H9 (cell line): Measurements from ENCODE around the gene NR1H4. TPM values are rescaled to one million over a fixed set of nuclear protein-coding genes. Genes with fewer than 3 reads are reported as not detected.

Experiments used
- DNase-seq: peaks from one replicate; pipeline ENCODE4 v3.0.0-alpha.2; 2017
- H2AFZ ChIP-seq: one replicate; pipeline ENCODE4 v1.6.1; 2013; ENCODE audit warnings: mild to moderate bottlenecking, low read length, control low read depth, moderate library complexity
- H2AK5ac ChIP-seq: 2 replicates; pipeline ENCODE4 v1.6.1; 2013; ENCODE audit warnings: low read length, control low read depth, mixed read lengths; ENCODE audit not compliant: insufficient read length
- H2BK120ac ChIP-seq: one replicate; pipeline ENCODE4 v1.6.1; 2013; ENCODE audit warnings: low read depth, mild to moderate bottlenecking, low read length, control low read depth, inconsistent platforms; ENCODE audit not compliant: poor library complexity, severe bottlenecking
- H2BK12ac ChIP-seq: 2 replicates; pipeline ENCODE4 v1.6.1; 2013; ENCODE audit warnings: low read length, control low read depth, mixed read lengths, low read depth; ENCODE audit not compliant: insufficient read length
- H2BK15ac ChIP-seq: 2 replicates; pipeline ENCODE4 v1.6.1; 2013; ENCODE audit warnings: low read depth, low read length, control low read depth
- H2BK20ac ChIP-seq: one replicate; pipeline ENCODE4 v1.6.1; 2013; ENCODE audit warnings: low read depth, mild to moderate bottlenecking, low read length, control low read depth, inconsistent platforms; ENCODE audit not compliant: poor library complexity, severe bottlenecking
- H2BK5ac ChIP-seq: 2 replicates; pipeline ENCODE4 v1.6.1; 2013; ENCODE audit warnings: low read length, control low read depth, mixed read lengths; ENCODE audit not compliant: insufficient read length
- H3K14ac ChIP-seq: 2 replicates; pipeline ENCODE4 v1.6.1; 2013; ENCODE audit warnings: low read length, control low read depth; ENCODE audit not compliant: insufficient read depth
- H3K18ac ChIP-seq: 2 replicates; pipeline ENCODE4 v1.6.1; 2013; ENCODE audit warnings: low read depth, mild to moderate bottlenecking, mixed read lengths, low read length, control low read depth; ENCODE audit not compliant: insufficient read length
- H3K23ac ChIP-seq: 2 replicates; pipeline ENCODE4 v1.6.1; 2013; ENCODE audit warnings: low read length, control low read depth, mixed read lengths, low read depth; ENCODE audit not compliant: insufficient read length
- H3K23me2 ChIP-seq: 2 replicates; pipeline ENCODE4 v1.6.1; 2013; ENCODE audit warnings: low read depth, mild to moderate bottlenecking, mixed read lengths, low read length, control low read depth; ENCODE audit not compliant: insufficient read length, poor library complexity, severe bottlenecking
- H3K27ac ChIP-seq: 2 replicates; pipeline ENCODE4 v1.5.1; 2013; ENCODE audit warnings: low read length, control low read depth, mixed read lengths, low read depth; ENCODE audit not compliant: insufficient read length
- H3K27me3 ChIP-seq: 2 replicates; pipeline ENCODE4 v1.6.1; 2013; ENCODE audit warnings: low read length, control low read depth, inconsistent platforms; ENCODE audit not compliant: insufficient read depth
- H3K4ac ChIP-seq: 2 replicates; pipeline ENCODE4 v1.6.1; 2013; ENCODE audit warnings: low read depth, mild to moderate bottlenecking, control low read depth, inconsistent platforms, low read length, moderate library complexity
- H3K4me1 ChIP-seq: 2 replicates; pipeline ENCODE4 v1.6.1; 2013; ENCODE audit warnings: low read length, control low read depth, inconsistent platforms; ENCODE audit not compliant: insufficient read depth
- H3K4me2 ChIP-seq: 2 replicates; pipeline ENCODE4 v1.6.1; 2013; ENCODE audit warnings: low read length, control low read depth, mixed read lengths; ENCODE audit not compliant: insufficient read length, insufficient read depth
- H3K56ac ChIP-seq: 2 replicates; pipeline ENCODE4 v1.6.1; 2013; ENCODE audit warnings: low read depth, mild to moderate bottlenecking, mixed read lengths, low read length, control low read depth; ENCODE audit not compliant: insufficient read length
- H3K79me1 ChIP-seq: 2 replicates; pipeline ENCODE4 v1.6.1; 2013; ENCODE audit warnings: low read depth, mild to moderate bottlenecking, moderate library complexity, low read length, control low read depth, inconsistent platforms; ENCODE audit not compliant: insufficient read depth, poor library complexity, severe bottlenecking
- H3K79me2 ChIP-seq: 2 replicates; pipeline ENCODE4 v1.6.1; 2013; ENCODE audit warnings: low read length, control low read depth, inconsistent platforms; ENCODE audit not compliant: insufficient read depth
- H3K9ac ChIP-seq: 2 replicates; pipeline ENCODE4 v1.6.1; 2013; ENCODE audit warnings: low read length, control low read depth, mixed read lengths; ENCODE audit not compliant: insufficient read length; ENCODE audit errors: extremely low read depth
- H3K9me3 ChIP-seq: one replicate; pipeline ENCODE4 v1.6.1; 2013; ENCODE audit warnings: low read depth, low read length, inconsistent platforms; ENCODE audit not compliant: control insufficient read depth
- H3T11ph ChIP-seq: one replicate; pipeline ENCODE4 v1.6.1; 2013; ENCODE audit warnings: mild to moderate bottlenecking, low read length, control low read depth, inconsistent platforms
- H4K20me1 ChIP-seq: one replicate; pipeline ENCODE4 v1.6.1; 2013; ENCODE audit not compliant: control insufficient read depth, insufficient read length, insufficient read depth
- H4K5ac ChIP-seq: 2 replicates; pipeline ENCODE4 v1.6.1; 2013; ENCODE audit warnings: low read depth, mild to moderate bottlenecking, mixed read lengths, low read length, control low read depth; ENCODE audit not compliant: insufficient read length
- H4K8ac ChIP-seq: replicated peaks from 2 replicates; pipeline ENCODE4 v1.6.1; 2013; ENCODE audit warnings: low read length, control low read depth, mixed read lengths, low read depth; ENCODE audit not compliant: insufficient read length
- H4K91ac ChIP-seq: 2 replicates; pipeline ENCODE4 v1.6.1; 2013; ENCODE audit warnings: low read depth, mild to moderate bottlenecking, moderate library complexity, mixed read lengths, low read length, control low read depth; ENCODE audit not compliant: insufficient read length
- H3K27ac Mint-ChIP-seq, 3 experiments: 2 replicates in 2 of 3; 3 replicates in 1 of 3; pipeline ENCODE4 v1.8.0; 2020 to 2021; ENCODE audit warnings: mixed read lengths in 3 of 3, mild to moderate bottlenecking in 1 of 3, moderate library complexity in 1 of 3
- H3K27me3 Mint-ChIP-seq: 2 replicates; pipeline ENCODE4 v1.8.0; 2021; ENCODE audit warnings: low read depth, mild to moderate bottlenecking, moderate library complexity, mixed read lengths
- H3K36me3 Mint-ChIP-seq, 3 experiments: 2 replicates in 2 of 3; 3 replicates in 1 of 3; pipeline ENCODE4 v1.8.0; 2020 to 2021; ENCODE audit warnings: low read depth in 3 of 3, mixed read lengths in 3 of 3; ENCODE audit not compliant: insufficient read depth in 1 of 3
- H3K4me1 Mint-ChIP-seq, 2 experiments: 2 replicates each; pipeline ENCODE4 v1.8.0; 2020; ENCODE audit warnings: mixed read lengths in 2 of 2
- H3K4me3 Mint-ChIP-seq, 2 experiments: 2 replicates in 1 of 2; 3 replicates in 1 of 2; pipeline ENCODE4 v1.8.0; 2020 to 2021; ENCODE audit warnings: mild to moderate bottlenecking in 2 of 2, mixed read lengths in 2 of 2, moderate library complexity in 1 of 2
- H3K9me3 Mint-ChIP-seq, 2 experiments: 2 replicates in 1 of 2; 3 replicates in 1 of 2; pipeline ENCODE4 v1.8.0; 2020; ENCODE audit warnings: mild to moderate bottlenecking in 2 of 2, mixed read lengths in 2 of 2, moderate library complexity in 1 of 2
- whole genome bisulfite sequencing: extraction: QIAGEN DNeasy Blood & Tissue Kit; methylation state at CpG from one replicate; pipeline ENCODE4 v1.1.7; 2013; ENCODE audit warnings: missing lambda C conversion rate, low lambda C conversion rate, mixed read lengths; ENCODE audit not compliant: insufficient read length; ENCODE audit errors: extremely low coverage; 5-methylcytosine and 5-hydroxymethylcytosine counted together
- total RNA-seq: library from RNA; stranded (reverse); gene quantifications from 2 replicates; pipeline ENCODE4 v1.2.1, GENCODE V29; 2021
- TF ChIP-seq, protein P1 (sequence below): fragments of 200-600 bp; sonication (generic); conservative IDR thresholded peaks from 3 replicates; pipeline ENCODE4 v1.8.0; 2021; ENCODE audit warnings: antibody characterized with exemption, mild to moderate bottlenecking

The NR1H4 gene
- total RNA-seq, 1 experiment from 2014 or later = not detected

DNA sequence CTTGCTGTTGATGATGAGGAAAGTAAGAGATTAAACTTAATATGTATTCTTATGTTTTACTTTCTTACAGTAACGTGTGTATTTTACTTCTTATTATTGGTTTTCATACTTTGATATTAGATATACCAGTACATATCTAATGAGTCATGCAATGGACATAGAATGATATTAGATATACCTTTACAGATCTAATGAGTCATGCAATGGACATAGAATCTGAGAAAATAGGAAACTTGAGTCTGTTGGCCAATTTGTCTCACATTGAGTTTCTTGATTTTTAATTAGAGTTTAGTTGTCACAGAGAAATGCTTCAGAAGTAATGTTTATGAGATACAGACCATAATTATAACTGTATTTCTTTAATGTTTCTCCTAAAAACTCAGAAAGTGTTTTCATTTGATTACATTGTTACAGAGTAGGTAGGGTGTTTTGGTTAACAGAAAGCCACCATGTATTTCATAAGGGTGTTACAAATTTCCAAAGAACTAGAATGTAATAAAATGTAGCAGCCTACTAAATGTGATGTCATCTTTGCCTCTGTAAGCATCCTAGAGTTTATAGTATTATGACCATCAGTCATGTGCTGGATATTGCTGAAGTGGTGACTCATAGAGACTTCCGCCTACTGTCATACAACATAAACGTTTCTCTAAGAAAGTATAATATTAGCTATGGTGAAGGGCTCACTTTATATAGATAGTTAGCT, 102.8 kb downstream of the NR1H4 start:
- H3K4me2 ChIP-seq = no peak overlapping the region

More for the DNA sequence above, 102.8 kb downstream of the NR1H4 start:
- H3K56ac ChIP-seq = no peak overlapping the region
- H4K5ac ChIP-seq = no peak overlapping the region
- H3K23me2 ChIP-seq = peaks cover 10% of the 10 kb centered on the region
- Mint-ChIP-seq H3K4me1 (peaks cover 10 to 14% of the 10 kb centered on the region in 2 experiments), H3K27me3 (peaks cover 15% of the 10 kb centered on the region), H3K4me3 (no peak overlapping the region), H3K9me3 (no peaks in the 10 kb centered on the region), H3K36me3 (no peaks in the 10 kb centered on the region; a peak in 2 of 7 replicates), H3K27ac (no peak overlapping the region)
- no peak for DNase-seq
- no peak overlapping the region for H3K18ac ChIP-seq
- H3K4ac ChIP-seq = no peak overlapping the region
- H2AK5ac ChIP-seq = no peak overlapping the region
- H4K91ac ChIP-seq = no peak overlapping the region
- H3K9ac ChIP-seq = no peak overlapping the region
- TF ChIP-seq, protein P1, sequence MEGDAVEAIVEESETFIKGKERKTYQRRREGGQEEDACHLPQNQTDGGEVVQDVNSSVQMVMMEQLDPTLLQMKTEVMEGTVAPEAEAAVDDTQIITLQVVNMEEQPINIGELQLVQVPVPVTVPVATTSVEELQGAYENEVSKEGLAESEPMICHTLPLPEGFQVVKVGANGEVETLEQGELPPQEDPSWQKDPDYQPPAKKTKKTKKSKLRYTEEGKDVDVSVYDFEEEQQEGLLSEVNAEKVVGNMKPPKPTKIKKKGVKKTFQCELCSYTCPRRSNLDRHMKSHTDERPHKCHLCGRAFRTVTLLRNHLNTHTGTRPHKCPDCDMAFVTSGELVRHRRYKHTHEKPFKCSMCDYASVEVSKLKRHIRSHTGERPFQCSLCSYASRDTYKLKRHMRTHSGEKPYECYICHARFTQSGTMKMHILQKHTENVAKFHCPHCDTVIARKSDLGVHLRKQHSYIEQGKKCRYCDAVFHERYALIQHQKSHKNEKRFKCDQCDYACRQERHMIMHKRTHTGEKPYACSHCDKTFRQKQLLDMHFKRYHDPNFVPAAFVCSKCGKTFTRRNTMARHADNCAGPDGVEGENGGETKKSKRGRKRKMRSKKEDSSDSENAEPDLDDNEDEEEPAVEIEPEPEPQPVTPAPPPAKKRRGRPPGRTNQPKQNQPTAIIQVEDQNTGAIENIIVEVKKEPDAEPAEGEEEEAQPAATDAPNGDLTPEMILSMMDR = no peak
- H4K8ac ChIP-seq = no peak overlapping the region
- no CpG with 5 or more reads among the region's 3 CpGs for WGBS
- H3K79me2 ChIP-seq = peaks cover 2% of the 10 kb centered on the region; the same call in 1 of the 2 replicates
- H3K79me1 ChIP-seq = no peaks in the 10 kb centered on the region
- no peak overlapping the region for H2BK12ac ChIP-seq
- H2BK120ac ChIP-seq = no peak overlapping the region
- H3K23ac ChIP-seq = no peak overlapping the region
- H3K14ac ChIP-seq = no peak overlapping the region
- H3K27me3 ChIP-seq = no peaks in the 10 kb centered on the region
- no peak overlapping the region for H2BK5ac ChIP-seq
- no peak overlapping the region for H2BK20ac ChIP-seq
- no peak overlapping the region for H3T11ph ChIP-seq
- no peak overlapping the region for H2AFZ ChIP-seq
- no peak overlapping the region for H3K27ac ChIP-seq
- no peaks in the 10 kb centered on the region for H3K9me3 ChIP-seq
- no peaks in the 10 kb centered on the region for H3K4me1 ChIP-seq
- no peak overlapping the region for H2BK15ac ChIP-seq
- H4K20me1 ChIP-seq = no peaks in the 10 kb centered on the region
